Left lung (tissue), 10 donors: ENCODE results near the gene ITLN1. TPM values are rescaled to one million over a fixed set of nuclear protein-coding genes. Genes with fewer than 3 reads are reported as not detected.

Experiments
- ATAC-seq: fragments of 200-7000 bp; cut with Tn5 transposase; one replicate; pipeline ENCODE4 v1.9.1; 2020; ENCODE audit warnings: moderate library complexity
- DNase-seq, 4 donors: peaks; one replicate each; pipeline ENCODE4 v3.0.0-alpha.2; 2013 to 2020
- H3K27ac ChIP-seq, 2 donors: fragments of 200-600 bp; sonication (generic) in 1 of 2; one replicate each; pipeline versions ENCODE4 v1.5.0 to v1.8.0; 2020 to 2021
- H3K27me3 ChIP-seq, 2 donors: fragments of 200-600 bp; sonication (generic) in 1 of 2; one replicate each; pipeline versions ENCODE4 v1.5.0 to v1.8.0; 2020 to 2021
- H3K36me3 ChIP-seq, 2 donors: fragments of 200-600 bp; sonication (generic) in 1 of 2; one replicate each; pipeline versions ENCODE4 v1.5.0 to v1.8.0; 2020 to 2021
- H3K4me1 ChIP-seq, 2 donors: fragments of 200-600 bp; one replicate each; pipeline ENCODE4 v1.8.0; 2021
- H3K4me3 ChIP-seq, 2 donors: fragments of 200-600 bp; sonication (generic) in 1 of 2; one replicate each; pipeline versions ENCODE4 v1.5.0 to v1.8.0; 2020 to 2021; ENCODE audit warnings: mild to moderate bottlenecking in 1 of 2
- H3K9me3 ChIP-seq, 2 donors: fragments of 200-600 bp; sonication (generic) in 1 of 2; one replicate each; pipeline versions ENCODE4 v1.5.0 to v1.8.0; 2020 to 2021
- intact Hi-C, 2 donors: fragments of 100-400 bp; cut with DNase I; formaldehyde crosslinking; loops; one replicate each; pipeline versions ENCODE4 v1.11.2 to v1.14.2; 2022
- polyA plus RNA-seq, 6 donors: library from polyadenylated mRNA; unstranded; fragments of 120-200 nt; gene quantifications; one replicate each; pipeline ENCODE4 v1.2.1, GENCODE V29; 2013; ENCODE audit not compliant: insufficient read length in 6 of 6
- total RNA-seq, 2 donors: library from RNA; stranded (reverse); fragmentation: NEBNext Ultra II Directional; extraction: Animal tissue kit (Norgen Biotek cat#: 25700); gene quantifications; one replicate each; pipeline ENCODE4 v1.2.1, GENCODE V29; 2021
- TF ChIP-seq, protein P1 (sequence below), 2 donors: fragments of 200-600 bp; sonication (generic) in 1 of 2; IDR thresholded peaks; one replicate each; pipeline versions ENCODE4 v1.5.0 to v1.8.0; 2021; ENCODE audit warnings: antibody characterized with exemption in 2 of 2
- donor health status: DM: no; HTN: yes; CAD: no.
- donor health status: DM: no; HTN: no; CAD: no.

The ITLN1 gene
- total and polyA plus RNA-seq, 8 donors = 0.27 to 3.3 (median 0.74) TPM

DNA sequence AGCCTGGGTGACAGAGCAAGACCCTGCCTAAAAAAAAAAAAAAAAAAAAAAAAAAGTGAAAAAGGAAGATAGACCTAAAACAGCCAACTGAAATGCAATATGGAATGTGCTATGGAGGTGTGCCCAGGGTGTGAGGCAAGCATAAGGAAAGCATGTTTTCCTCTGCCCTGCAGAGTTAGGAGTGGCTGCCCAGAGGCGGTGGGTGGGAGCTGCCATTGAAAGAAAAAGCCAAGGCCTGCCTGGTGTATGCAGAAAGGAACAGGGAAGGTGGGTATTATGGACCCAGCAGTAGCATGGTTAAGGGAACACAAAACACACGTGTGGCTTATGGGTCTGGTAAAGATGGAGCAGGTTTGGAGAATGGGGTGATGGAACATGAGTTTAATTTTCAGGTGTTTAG, 31.2 kb downstream of the ITLN1 start:
- Histone ChIP-seq H3K9me3 (peaks cover 0 to 4% of the 10 kb centered on the region in 2 donors), H3K27ac (no peak overlapping the region), H3K4me1 (peaks cover 0 to 11% of the 10 kb centered on the region in 2 donors), H3K4me3 (no peak overlapping the region), H3K36me3 (no peaks in the 10 kb centered on the region), H3K27me3 (no peaks in the 10 kb centered on the region)
- DNase-seq (no peak), ATAC-seq (no peak)
- TF ChIP-seq, protein P1, sequence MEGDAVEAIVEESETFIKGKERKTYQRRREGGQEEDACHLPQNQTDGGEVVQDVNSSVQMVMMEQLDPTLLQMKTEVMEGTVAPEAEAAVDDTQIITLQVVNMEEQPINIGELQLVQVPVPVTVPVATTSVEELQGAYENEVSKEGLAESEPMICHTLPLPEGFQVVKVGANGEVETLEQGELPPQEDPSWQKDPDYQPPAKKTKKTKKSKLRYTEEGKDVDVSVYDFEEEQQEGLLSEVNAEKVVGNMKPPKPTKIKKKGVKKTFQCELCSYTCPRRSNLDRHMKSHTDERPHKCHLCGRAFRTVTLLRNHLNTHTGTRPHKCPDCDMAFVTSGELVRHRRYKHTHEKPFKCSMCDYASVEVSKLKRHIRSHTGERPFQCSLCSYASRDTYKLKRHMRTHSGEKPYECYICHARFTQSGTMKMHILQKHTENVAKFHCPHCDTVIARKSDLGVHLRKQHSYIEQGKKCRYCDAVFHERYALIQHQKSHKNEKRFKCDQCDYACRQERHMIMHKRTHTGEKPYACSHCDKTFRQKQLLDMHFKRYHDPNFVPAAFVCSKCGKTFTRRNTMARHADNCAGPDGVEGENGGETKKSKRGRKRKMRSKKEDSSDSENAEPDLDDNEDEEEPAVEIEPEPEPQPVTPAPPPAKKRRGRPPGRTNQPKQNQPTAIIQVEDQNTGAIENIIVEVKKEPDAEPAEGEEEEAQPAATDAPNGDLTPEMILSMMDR (IDR thresholded peaks at IDR 0.05) = no peak
- intact Hi-C loops = no loop called here

DNA sequence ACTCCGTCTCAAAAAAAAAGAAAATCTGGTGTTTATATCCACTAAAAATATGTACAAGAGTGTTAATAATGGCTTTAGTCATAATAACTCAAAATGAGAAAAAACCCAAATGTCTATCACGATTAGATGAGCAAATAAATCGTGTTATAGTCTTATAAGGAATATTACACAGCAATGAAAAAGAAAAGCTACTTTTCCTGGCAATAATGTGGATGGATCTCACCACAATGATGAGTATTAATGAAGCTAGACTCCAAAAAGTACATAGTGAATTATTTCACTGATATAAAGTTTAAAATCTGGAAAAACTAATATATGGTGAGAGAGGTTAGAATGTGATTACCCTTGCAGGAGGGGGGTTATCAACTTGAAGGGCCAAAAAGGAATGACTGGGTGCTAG, 32.0 kb downstream of the ITLN1 start:
- intact Hi-C loops = no loop called here

DNA sequence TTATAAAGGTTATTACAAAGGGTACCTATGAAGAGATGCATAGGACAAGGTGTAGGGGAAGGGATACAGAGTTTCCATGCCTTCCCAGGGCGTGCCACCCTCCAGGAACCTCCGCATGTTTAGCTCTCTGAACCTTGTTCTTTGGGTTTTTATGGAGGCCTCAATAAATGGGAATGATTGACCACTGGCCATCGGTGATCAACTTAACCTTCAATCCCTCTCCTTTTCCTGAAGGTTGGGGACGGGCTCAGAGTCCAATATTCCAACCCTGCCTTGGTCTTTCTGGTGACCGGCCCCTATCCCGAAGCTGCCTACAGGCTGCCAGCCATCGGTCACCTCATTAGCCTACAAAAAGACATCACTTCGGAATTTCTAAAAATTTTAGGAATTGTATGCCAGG, 34.0 kb downstream of the ITLN1 start:
- H3K9me3 ChIP-seq = peaks cover 0 to 4% of the 10 kb centered on the region in 2 donors
- ATAC-seq (no peak), DNase-seq (no peak)
- no peaks in the 10 kb centered on the region for H3K36me3 ChIP-seq
- intact Hi-C loops = no loop called here
- H3K27me3 ChIP-seq = no peaks in the 10 kb centered on the region
- H3K27ac ChIP-seq = no peak overlapping the region
- peaks cover 0 to 4% of the 10 kb centered on the region in 2 donors for H3K4me1 ChIP-seq
- TF ChIP-seq, protein P1 (IDR thresholded peaks at IDR 0.05) = no peak
- no peak overlapping the region for H3K4me3 ChIP-seq

More for the DNA sequence above, 32.0 kb downstream of the ITLN1 start:
- Histone ChIP-seq H3K9me3 (peaks cover 0 to 4% of the 10 kb centered on the region in 2 donors), H3K27me3 (no peaks in the 10 kb centered on the region), H3K27ac (no peak overlapping the region), H3K4me3 (no peak overlapping the region), H3K36me3 (no peaks in the 10 kb centered on the region), H3K4me1 (peaks cover 0 to 8% of the 10 kb centered on the region in 2 donors)
- TF ChIP-seq, protein P1 (IDR thresholded peaks at IDR 0.05) = no peak
- no peak for ATAC-seq
- DNase-seq = no peak

DNA sequence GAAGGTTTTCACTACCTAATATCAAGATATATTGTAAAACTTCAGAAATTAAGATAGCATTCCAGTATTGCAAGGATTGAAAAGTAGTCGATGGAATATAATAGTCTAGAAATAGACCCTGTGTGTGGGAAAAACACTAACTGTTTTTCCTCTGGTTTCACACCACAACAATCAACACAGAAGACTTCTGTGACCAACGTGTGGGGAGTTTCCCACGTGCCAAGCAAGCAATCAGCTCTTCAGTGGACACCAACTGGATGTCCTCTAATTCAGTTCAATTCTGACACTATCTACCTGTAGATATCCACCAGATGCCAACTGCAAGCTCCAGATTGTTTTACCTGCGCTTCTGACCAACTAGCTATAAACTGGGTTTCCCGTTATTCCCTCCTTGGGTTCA, 34.4 kb downstream of the ITLN1 start:
- H3K4me1 ChIP-seq = no peaks in the 10 kb centered on the region
- no peak overlapping the region for H3K27ac ChIP-seq
- no peaks in the 10 kb centered on the region for H3K36me3 ChIP-seq
- no peaks in the 10 kb centered on the region for H3K27me3 ChIP-seq
- no peak overlapping the region for H3K4me3 ChIP-seq
- intact Hi-C loops = no loop called here
- ATAC-seq (no peak), DNase-seq (no peak)
- peaks cover 0 to 4% of the 10 kb centered on the region in 2 donors for H3K9me3 ChIP-seq
- TF ChIP-seq, protein P1 (IDR thresholded peaks at IDR 0.05) = no peak

DNA sequence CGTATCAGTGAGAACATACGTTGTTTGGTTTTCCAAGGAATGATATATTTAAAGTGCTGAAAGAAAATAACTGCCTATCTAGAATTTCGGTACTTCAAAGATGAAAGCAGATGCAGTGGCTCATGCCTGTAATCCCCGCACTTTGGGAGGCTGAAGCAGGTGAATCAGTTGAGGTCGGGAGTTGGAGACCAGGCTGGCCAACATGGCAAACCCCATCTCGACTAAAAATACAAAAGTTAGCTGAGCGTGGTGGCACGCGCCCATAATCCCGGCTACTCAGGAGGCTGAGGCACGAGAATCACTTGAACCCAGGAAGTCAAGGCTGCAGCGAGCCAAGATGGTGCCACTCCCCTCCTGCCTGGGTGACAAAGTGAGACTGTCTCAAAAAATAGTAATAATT, 38.7 kb downstream of the ITLN1 start:
- intact Hi-C loops = no loop called here
- ATAC-seq = no peak

More for the DNA sequence above, 38.7 kb downstream of the ITLN1 start:
- TF ChIP-seq, protein P1 (IDR thresholded peaks at IDR 0.05) = no peak
- DNase-seq = no peak
- H3K9me3 ChIP-seq = no peaks in the 10 kb centered on the region
- no peaks in the 10 kb centered on the region for H3K27me3 ChIP-seq
- no peaks in the 10 kb centered on the region for H3K36me3 ChIP-seq
- H3K27ac ChIP-seq = no peak overlapping the region
- H3K4me3 ChIP-seq = no peak overlapping the region
- H3K4me1 ChIP-seq = no peaks in the 10 kb centered on the region
